GM12872 (cell line): Measurements from ENCODE around the gene GNB3.

Source experiments
- TF ChIP-seq, protein P1 (sequence below): IDR thresholded peaks from 3 replicates; pipeline ENCODE4 v1.5.1; 2011; ENCODE audit warnings: low read depth, mild to moderate bottlenecking, low read length, moderate library complexity; ENCODE audit not compliant: insufficient read depth

The GNB3 gene

DNA sequence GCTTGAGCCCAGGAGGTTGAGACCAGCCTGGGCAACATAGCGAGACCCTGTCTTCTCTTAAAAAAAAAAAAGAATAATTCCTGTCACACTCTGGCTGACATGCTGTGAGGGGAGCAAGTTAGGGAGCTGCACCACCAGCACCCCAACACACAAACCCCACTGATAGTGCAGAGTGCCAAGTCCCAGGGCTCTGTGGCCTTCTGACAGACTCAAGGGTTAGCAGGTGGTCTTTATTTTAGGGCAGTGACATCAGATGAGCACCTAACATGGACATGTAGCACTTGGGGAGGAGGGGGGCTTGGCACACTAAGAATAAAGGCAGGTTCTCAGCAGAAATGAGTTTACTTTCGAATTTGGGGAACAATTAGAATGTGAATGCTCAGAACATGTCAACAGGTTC, 18.1 kb downstream of the GNB3 start:
- TF ChIP-seq, protein P1, sequence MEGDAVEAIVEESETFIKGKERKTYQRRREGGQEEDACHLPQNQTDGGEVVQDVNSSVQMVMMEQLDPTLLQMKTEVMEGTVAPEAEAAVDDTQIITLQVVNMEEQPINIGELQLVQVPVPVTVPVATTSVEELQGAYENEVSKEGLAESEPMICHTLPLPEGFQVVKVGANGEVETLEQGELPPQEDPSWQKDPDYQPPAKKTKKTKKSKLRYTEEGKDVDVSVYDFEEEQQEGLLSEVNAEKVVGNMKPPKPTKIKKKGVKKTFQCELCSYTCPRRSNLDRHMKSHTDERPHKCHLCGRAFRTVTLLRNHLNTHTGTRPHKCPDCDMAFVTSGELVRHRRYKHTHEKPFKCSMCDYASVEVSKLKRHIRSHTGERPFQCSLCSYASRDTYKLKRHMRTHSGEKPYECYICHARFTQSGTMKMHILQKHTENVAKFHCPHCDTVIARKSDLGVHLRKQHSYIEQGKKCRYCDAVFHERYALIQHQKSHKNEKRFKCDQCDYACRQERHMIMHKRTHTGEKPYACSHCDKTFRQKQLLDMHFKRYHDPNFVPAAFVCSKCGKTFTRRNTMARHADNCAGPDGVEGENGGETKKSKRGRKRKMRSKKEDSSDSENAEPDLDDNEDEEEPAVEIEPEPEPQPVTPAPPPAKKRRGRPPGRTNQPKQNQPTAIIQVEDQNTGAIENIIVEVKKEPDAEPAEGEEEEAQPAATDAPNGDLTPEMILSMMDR = no peak

DNA sequence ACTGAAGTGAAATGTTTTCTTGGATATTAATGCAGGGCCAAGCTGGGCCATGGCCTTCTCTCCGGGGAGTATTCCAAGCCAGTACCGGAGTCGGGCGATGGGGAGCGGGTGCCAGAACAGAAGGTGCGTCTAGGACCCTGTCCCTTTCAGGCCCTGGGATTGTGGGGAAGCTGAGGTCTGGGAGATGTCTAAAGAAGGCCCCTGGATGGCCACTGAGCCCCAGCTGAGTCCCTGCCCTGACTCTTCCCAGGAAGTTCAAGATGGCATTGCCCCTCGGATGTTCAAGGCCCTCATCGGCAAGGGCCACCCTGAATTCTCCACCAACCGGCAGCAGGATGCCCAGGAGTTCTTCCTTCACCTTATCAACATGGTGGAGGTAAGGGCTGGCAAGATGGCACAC, 19.4 kb downstream of the GNB3 start:
- TF ChIP-seq, protein P1 = no peak

DNA sequence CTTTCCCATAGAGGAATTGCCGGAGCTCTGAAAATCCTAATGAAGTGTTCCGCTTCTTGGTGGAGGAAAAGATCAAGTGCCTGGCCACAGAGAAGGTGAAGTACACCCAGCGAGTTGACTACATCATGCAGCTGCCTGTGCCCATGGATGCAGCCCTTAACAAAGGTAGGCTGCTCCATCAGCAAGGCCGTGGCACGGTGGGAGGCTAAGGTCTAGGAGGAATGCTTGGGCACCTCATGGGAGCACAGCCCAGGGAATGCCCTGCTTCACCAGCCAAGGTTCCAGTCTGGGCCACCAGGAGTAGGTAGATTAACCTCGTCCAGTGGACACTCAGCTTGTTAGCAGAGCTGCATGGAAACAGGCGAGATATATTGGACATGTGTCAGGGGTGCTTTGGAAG, 20.2 kb downstream of the GNB3 start:
- TF ChIP-seq, protein P1 = no peak

DNA sequence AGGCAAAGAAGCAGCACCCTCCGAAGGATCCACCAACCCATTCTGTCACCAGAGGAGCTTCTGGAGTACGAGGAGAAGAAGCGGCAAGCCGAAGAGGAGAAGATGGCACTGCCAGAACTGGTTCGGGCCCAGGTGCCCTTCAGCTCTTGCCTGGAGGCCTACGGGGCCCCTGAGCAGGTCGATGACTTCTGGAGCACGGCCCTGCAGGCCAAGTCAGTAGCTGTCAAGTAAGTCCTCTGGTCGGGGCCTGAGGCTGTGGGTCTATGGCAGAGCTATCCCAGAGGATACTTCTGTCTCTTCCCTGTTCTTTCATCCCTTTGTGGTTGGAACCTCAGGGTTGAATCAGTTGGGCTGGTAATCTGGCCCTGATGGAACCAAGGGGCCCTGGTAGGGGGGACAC, 20.7 kb downstream of the GNB3 start:
- TF ChIP-seq, protein P1 = no peak

DNA sequence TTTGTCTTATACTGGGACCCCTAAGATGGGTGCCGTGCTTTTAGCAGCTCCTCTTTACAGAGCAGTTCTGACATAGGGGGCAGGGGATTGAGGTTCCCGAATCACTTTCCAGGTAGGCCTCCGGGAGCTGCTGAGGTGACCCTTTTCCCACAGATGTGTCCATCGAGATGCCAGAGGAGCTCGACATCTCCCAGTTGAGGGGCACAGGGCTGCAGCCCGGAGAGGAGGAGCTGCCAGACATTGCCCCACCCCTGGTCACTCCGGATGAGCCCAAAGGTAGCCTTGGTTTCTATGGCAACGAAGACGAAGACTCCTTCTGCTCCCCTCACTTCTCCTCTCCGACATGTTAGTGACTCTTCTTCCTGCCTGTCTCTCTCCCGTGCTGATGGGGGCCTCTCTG, 22.3 kb downstream of the GNB3 start:
- TF ChIP-seq, protein P1 = no peak

DNA sequence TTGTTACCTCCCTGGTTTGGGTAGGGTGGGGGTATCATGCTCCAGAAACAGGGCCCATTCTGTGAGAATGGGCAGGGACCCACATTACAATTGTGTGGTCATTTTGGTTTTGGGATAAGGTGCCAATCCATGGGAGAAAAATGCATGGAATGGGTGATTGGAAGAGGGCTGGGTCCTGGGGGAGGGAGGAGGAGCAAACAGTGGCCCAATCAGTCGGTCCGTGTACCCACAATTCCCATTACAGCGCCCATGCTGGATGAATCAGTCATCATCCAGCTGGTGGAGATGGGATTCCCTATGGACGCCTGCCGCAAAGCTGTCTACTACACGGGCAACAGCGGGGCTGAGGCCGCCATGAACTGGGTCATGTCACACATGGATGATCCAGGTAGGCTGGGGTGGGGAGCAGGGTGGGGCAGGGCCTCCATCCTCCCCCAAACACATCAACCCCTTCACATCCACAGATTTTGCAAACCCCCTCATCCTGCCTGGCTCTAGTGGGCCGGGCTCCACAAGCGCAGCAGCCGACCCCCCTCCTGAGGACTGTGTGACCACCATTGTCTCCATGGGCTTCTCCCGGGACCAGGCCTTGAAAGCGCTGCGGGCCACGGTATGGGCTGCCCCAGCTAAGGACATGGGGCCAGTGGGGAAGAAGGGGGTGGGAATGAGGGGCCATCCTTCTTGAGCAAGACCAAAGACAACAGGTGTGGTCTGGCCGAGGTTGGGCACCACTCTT, 23.0 kb downstream of the GNB3 start:
- TF ChIP-seq, protein P1 = no peak

DNA sequence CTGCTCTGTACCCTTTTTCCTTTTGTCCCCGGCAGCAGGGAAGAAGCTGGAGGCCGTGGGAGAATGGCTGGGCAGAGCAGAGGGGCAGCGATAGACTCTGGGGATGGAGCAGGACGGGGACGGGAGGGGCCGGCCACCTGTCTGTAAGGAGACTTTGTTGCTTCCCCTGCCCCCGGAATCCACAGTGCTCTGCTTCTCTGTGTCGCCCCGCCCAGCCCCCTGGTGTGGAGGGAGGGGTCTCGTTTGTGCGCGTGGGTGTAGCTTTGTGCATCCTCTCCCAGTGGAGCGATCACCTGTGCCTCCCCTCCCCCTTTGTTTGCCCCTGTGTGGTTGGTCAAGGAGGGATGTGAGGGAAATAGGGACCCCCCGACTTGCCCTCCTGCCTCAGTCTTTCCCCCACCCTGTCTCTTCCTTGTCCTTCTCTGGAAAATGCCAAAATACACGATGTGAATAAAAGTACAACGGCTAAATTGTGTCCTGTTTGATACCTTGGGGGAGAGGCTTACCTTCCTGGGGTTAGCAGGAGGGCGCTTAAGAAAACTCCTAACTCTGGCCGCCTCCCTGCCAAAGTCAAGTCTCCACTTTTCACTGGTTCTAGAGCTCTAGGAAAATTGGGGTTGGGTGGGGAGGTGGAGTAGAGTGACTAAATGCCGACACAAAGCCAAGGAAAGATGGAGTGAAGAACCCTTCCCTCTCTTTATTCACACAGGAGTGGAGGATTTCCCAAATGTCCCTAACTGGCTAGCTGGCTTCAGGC, 25.6 kb downstream of the GNB3 start:
- TF ChIP-seq, protein P1 = no peak
